ENCODE results near the gene KTI12.

KTI12 gene

GRCh38 chr1:51982161-51982560 lies 51.4 kb downstream of the KTI12 start:
- no peak for DNase-seq

Data from CD4-positive, alpha-beta T cell treated with Interferon alpha-2 for 1 hour (primary cell).